ENCODE measurements around the gene CDC42BPG. TPM values are rescaled to one million over a fixed set of nuclear protein-coding genes. Genes with fewer than 3 reads are reported as not detected.

Gene CDC42BPG
- total RNA-seq, 1 experiment from 2014 or later = 0.03 TPM

DNA sequence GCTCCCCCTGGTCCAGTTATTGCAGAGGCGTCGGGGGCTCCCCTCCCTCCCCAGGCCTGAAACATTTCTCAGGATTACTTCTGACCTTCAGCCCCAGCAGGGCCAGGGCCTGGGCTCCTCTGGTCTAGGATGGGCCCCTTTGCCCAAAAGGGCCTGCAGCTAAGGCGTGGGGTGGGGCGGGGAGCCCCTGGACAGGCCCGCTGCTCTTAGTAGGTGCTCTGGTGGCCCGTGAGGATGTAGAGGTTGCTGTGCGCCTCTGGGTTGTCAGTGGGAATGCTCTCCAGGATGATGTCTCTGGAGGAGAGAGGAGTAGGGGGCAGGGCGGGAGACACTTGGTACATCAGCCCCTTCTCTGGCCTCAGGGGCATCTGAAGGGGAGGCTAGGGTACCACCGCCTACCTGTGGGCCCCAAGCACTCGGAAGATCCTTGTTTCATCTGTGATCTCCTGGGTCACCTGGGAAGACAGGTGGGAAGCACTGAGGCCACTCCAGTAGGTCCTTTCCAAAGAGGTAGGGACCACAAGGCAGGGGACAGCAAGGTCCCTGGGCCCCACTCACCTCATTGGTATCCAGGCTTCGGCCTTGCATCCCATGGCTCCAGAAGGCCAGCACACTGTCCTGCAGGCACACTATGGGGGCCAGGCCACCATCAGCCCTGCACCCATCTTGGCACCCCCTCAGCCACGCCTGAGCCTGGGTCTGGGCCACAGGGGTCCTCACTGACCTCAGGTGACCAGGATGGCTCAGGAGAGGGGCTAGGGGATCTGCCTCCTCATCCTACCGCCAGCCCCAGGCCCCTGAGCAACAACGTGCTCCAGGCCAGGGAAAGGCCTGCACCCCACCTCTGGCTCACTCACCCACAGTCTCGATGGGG is 54.9 kb downstream of the CDC42BPG start:
- peaks cover 26% of the 10 kb centered on the region for H3K36me3 ChIP-seq
- H3K4me3 ChIP-seq = no peak overlapping the region
- no peak for DNase-seq (ENCODE audit: low read depth in 1 of 2, low spot score in 2 of 2)
- H3K4me1 ChIP-seq (replicated peaks) = no peaks in the 10 kb centered on the region
- no peaks in the 10 kb centered on the region; the same call in 1 of the 2 replicates for H3K27me3 ChIP-seq (replicated peaks)
- H3K9me3 ChIP-seq (replicated peaks) = no peaks in the 10 kb centered on the region
- no peak overlapping the region for H3K27ac ChIP-seq

DNA sequence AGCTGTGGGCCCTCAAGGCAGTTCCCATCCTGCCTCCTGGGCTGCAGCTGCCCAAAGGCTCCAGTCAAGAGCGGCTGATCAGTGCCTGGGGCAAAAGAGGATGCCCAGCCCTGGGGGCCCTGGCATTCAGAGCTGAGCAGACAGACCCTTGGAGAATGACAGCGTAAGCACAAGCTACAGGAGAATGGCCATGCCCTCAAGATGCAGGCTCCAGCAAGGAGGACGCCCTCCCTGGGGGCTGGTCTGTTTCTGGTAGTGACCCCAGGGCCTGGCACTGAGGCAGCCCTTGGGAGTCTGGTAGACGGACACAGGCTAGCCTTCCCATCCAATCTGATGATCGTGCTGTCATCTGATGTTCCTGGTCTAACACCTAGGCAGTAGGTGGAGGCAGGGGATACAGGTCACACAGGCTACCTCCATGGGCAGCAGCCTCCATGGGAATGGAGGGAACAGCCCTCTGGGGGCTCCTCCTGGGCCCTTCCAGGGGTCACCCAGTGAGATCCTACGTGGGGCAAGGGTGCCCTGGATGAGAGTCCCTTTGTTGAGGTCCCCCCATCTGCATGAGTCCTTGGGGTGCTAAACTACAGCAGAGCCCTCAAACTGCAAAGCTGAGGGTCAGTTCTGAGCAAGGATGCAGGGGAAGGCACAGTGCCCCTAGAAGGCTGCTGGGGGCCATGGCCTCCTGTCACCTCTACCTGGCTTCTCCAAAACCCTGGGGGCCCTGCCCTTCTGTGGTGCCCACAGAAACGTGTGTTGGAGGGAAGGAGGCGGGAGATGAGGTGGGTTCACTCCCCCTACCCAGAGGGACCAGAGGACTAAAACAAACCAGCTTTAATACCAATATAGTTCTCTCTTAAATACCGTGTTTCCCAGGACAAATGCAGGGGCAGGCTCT is 55.9 kb downstream of the CDC42BPG start:
- DNase-seq (ENCODE audit: low read depth in 1 of 2, low spot score in 2 of 2) = no peak
- H3K27me3 ChIP-seq (replicated peaks) = no peaks in the 10 kb centered on the region; the same call in 1 of the 2 replicates
- H3K4me1 ChIP-seq (replicated peaks) = no peaks in the 10 kb centered on the region
- H3K4me3 ChIP-seq = no peak overlapping the region
- no peaks in the 10 kb centered on the region for H3K9me3 ChIP-seq (replicated peaks)
- H3K27ac ChIP-seq = no peak overlapping the region
- H3K36me3 ChIP-seq = peaks cover 26% of the 10 kb centered on the region

DNA sequence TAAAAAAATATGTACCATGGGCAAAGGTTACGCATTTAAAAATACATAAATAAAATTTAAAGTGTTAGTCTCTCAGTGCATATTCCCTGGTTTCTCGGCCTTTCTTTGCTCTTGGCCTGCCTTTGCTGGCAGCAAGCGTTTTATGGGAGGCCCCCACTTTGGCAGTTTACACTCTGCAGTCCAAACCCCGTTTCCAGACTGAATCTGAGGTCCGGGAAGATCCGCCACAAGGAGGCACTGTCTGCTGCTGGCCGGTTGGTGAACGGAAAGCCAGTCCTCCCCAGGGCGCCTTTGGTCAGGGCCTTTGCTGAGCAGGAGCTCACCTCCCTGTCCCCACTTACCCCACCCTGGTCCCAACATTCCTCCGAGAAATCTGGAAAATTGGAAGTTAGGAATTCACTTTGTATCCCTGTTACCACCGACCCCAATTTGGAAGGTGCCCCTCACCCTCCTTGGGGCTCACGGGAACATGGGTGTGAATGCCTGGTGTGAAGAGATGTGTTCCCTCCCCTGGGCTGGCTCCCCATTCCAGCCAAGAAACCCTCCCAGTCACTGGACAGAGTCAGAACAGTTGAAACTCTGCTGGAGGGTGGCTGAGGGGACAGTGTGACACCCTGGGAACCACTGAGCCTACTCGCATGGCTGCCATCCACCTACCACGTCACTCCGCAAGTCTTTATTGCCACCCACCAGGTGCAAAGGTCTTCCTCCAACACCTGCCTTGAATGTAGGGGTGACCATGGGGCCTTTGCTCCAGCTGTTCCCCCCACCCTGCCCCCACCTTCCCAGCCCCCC is 56.7 kb downstream of the CDC42BPG start:
- no peak overlapping the region for H3K4me3 ChIP-seq
- peak; percentile 48 to 79 for DNase-seq (ENCODE audit: low read depth in 1 of 2, low spot score in 2 of 2)

DNA sequence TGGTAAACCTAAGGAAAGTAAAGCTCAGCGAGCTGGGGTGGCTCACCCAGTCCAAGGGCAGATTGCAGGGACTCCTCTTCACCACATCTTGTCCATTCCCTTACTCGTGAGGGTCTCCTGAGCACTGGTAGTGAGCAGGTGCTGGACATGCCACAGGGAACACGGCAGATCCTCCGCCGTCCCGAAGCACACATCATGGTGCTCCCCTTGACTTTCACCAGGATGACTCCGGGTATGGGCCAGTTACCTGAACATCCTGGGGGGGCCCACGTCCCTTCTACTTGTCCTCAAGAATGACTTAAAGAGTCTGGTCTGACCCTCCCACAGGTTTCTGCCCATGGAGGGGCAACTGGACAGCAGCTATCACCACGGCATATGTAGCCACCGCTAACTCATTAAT is 58.1 kb downstream of the CDC42BPG start:
- no peaks in the 10 kb centered on the region for H3K9me3 ChIP-seq (replicated peaks)
- H3K4me3 ChIP-seq = no peak overlapping the region
- H3K27me3 ChIP-seq (replicated peaks) = no peaks in the 10 kb centered on the region; the same call in 1 of the 2 replicates
- peak in 1 of 2 experiments; percentile 51 for DNase-seq (ENCODE audit: low read depth in 1 of 2, low spot score in 2 of 2)
- H3K27ac ChIP-seq = no peak overlapping the region
- no peaks in the 10 kb centered on the region for H3K4me1 ChIP-seq (replicated peaks)
- peaks cover 22% of the 10 kb centered on the region for H3K36me3 ChIP-seq

More for the DNA sequence above, 56.7 kb downstream of the CDC42BPG start:
- Histone ChIP-seq H3K36me3 (peaks cover 26% of the 10 kb centered on the region), H3K27me3 (replicated peaks) (no peaks in the 10 kb centered on the region; the same call in 1 of the 2 replicates), H3K9me3 (replicated peaks) (no peaks in the 10 kb centered on the region), H3K27ac (no peak overlapping the region), H3K4me1 (replicated peaks) (no peaks in the 10 kb centered on the region)

DNA sequence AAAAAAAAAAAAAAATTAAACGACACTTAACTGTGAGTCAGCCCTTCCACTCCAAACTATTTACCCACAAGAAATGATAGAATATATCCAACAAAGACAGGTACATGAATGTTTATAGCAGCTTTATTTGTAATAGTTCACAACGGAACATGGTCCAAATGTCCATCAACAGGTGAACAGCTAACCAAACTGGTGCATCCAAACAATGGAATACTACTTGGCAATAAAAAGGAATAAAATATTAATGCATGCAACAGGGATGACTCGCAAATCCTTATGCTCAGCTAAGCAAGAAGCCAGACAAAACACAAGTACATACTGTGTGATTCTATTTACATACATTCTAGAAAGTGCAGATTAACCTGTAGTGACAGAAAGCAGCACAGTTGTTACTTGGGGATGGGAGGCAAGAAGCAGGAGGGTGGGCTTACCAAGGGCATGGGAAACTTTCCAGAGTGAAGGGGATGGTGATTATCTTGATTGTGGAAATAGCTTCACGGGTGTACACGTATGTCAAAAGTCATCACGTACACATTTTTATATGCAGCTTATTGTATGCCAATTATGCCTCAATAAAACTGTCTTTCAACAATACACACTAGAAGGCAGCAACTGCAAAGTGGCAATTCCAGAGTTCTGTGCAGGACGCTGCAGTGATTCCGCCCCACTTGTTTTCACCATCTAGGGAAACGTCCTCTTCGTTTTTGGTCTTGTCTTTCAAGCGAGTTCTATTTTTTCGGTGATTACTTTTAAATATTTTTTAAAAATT is 59.5 kb downstream of the CDC42BPG start:
- no peaks in the 10 kb centered on the region; the same call in 1 of the 2 replicates for H3K27me3 ChIP-seq (replicated peaks)
- no peak overlapping the region for H3K27ac ChIP-seq
- H3K36me3 ChIP-seq = peaks cover 17% of the 10 kb centered on the region
- no peaks in the 10 kb centered on the region for H3K9me3 ChIP-seq (replicated peaks)
- H3K4me3 ChIP-seq = no peak overlapping the region
- no peaks in the 10 kb centered on the region for H3K4me1 ChIP-seq (replicated peaks)
- DNase-seq (ENCODE audit: low read depth in 1 of 2, low spot score in 2 of 2) = no peak

DNA sequence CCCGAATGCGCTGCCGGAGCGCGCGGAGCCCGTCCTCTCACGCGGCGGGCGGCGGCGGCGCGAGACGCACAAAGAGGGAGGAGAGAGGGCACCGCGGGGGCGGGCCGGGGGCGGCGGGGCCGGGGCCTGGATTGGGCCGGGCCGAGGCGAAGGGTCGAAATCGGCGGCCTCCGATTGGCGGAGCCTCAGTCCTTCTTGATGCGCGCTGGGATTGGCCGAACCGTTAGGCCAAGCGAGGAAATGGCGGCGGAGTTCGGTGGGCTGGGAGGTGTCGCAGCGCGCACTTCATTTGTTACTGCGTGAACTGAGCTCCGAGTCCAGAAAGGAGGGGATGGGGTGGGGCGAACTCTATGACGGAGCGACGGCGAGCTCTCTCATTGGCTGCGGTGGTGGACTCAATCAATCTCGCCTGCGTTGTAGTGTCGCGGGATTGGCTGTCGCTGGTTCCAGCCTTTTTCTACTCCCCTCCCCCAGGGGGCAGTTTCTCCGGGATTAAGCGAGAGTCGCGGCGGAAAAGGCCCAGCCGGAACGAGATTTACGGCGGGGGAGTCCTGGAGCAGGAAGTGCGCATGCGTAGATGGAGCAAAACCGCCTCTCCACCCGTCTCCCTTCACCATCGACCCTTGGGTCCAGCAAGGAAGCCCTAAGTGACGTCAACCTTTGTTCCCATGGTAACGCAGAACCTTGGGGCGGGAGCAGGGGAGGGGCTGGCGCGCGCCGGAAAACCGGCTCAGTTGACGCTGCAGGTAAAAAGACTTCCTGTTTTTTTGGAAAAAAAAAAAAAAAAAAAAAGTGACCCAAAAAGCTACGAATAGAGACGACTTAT is 65.8 kb downstream of the CDC42BPG start, which contains the start of gene SF1:
Gene SF1 (minus strand): TSS at position 70 of the 826 bp plus-strand sequence. CDS start 150 bp downstream, outside the sequence.
- Histone ChIP-seq H3K4me3 (peak within 1 kb of the TSS; percentile 98), H3K27me3 (replicated peaks) (no peaks in the 10 kb centered on the region), H3K4me1 (replicated peaks) (peaks cover 18% of the 10 kb centered on the region), H3K36me3 (peaks cover 42% of the 10 kb centered on the region), H3K9me3 (replicated peaks) (0 out of 2 replicates have a peak, but pooled peaks cover 2% of the 10 kb centered on the region), H3K27ac (peak within 1 kb of the TSS; percentile 85)
- peak; percentile 100 for DNase-seq (ENCODE audit: low read depth in 1 of 2, low spot score in 2 of 2)

DNA sequence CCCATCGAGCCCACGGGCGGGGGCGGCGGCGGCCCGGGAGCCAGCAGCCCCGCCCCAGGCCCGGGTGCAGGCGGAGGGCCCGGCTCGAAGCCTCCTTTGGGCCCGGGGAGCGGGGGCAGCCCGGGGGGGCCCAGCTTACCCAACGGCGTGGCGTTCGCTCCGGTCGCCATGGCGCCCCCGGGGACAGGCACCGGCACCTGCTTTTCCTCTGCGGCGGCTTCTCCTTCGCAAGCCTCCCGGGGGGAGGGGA is 66.3 kb downstream of the CDC42BPG start:
- DNase-seq (ENCODE audit: low read depth in 1 of 2, low spot score in 2 of 2) = no peak
- 0 out of 2 replicates have a peak, but pooled peaks cover 2% of the 10 kb centered on the region for H3K9me3 ChIP-seq (replicated peaks)
- H3K4me1 ChIP-seq (replicated peaks) = peaks cover 18% of the 10 kb centered on the region
- H3K27ac ChIP-seq = peak overlapping the region; percentile 85
- H3K4me3 ChIP-seq = peak overlapping the region; percentile 98
- no peaks in the 10 kb centered on the region for H3K27me3 ChIP-seq (replicated peaks)
- H3K36me3 ChIP-seq = peaks cover 48% of the 10 kb centered on the region

DNA sequence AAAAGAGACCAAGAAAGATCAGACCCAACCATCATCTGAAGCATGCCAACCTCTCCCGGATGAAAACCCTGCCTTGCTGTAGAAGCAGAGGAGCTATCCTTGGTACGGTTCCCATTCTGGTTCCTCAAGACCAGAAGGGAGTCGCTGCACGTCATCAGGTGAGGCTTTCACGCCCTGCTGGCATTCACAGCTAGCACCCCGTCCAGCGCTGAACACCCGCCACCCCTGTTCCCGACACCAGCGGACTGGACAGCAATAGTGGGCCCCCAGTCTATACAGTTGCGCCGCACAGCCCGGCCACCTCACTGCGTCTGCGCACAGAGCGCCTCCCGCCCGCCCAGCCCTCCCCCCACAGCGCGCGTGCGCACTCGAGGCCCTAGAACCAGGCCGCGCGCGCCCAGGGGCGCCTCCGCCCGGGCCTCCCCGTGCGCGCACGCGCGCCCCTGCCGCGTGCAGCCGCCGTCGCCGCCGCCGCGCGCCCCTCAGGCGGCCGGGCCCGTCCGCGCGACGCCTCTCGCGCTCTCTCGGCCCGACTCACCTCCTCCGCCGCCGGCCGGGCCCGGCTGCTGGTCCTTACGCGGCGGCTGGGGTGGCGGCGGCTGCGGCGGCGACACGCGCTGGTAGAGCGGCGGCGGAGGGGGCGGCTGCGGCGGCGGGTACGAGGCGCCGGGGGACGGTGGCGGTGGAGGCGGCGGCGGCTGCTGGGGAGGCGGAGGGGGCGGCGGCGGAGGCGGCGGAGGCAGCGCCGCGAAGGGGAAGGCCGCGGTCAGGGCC is 66.8 kb downstream of the CDC42BPG start:
- Histone ChIP-seq H3K4me3 (peak overlapping the region; percentile 98), H3K36me3 (peaks cover 53% of the 10 kb centered on the region), H3K4me1 (replicated peaks) (peaks cover 18% of the 10 kb centered on the region), H3K27ac (peak overlapping the region; percentile 85), H3K27me3 (replicated peaks) (no peaks in the 10 kb centered on the region), H3K9me3 (replicated peaks) (0 out of 2 replicates have a peak, but pooled peaks cover 2% of the 10 kb centered on the region)
- peak; percentile 91 to 92 for DNase-seq (ENCODE audit: low read depth in 1 of 2, low spot score in 2 of 2)

DNA sequence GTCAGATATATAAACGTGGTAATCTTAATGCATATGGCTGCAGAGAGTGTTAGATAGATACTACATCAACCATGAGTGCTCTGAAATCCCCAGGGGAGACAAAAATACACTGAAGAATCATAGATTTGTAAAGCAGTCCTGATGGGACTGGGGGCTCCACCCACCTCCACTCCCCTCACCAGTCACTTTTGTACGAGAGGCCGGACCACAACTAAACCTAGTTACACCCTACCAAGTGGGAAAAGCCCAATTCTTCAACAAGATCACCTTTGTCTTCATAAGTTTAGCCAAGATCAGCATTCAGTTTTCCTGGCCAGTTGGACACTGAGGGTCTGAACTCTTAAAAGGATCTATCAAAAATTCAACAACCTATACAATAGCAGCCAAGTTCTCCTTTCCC is 67.6 kb downstream of the CDC42BPG start:
- H3K4me3 ChIP-seq = peak overlapping the region; percentile 98
- H3K27me3 ChIP-seq (replicated peaks) = no peaks in the 10 kb centered on the region
- no peak overlapping the region for H3K27ac ChIP-seq
- H3K9me3 ChIP-seq (replicated peaks) = 0 out of 2 replicates have a peak, but pooled peaks cover 2% of the 10 kb centered on the region
- no peak for DNase-seq (ENCODE audit: low read depth in 1 of 2, low spot score in 2 of 2)
- H3K36me3 ChIP-seq = peaks cover 61% of the 10 kb centered on the region
- peaks cover 18% of the 10 kb centered on the region for H3K4me1 ChIP-seq (replicated peaks)

DNA sequence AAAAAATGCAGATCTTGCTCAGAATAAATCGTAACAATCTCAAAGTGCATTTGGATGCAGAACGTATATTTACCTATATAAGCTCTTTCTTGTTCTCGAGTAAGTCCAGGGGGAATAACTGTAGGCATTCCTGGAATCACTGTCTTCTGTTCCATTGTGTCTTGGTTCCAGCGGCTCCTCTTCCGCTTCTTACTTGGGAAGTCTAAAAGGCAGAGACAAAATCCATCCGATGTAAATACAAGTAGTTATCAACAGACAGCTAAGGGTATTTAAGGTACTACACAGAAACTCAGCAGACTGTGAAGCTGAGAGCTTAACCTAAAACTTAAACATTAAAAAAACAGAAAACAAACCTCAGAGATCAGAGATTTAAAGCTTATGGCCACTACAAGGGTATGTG is 68.0 kb downstream of the CDC42BPG start:
- Histone ChIP-seq H3K9me3 (replicated peaks) (0 out of 2 replicates have a peak, but pooled peaks cover 2% of the 10 kb centered on the region), H3K4me3 (peak overlapping the region; percentile 98; the same call in 1 of the 2 replicates), H3K27ac (no peak overlapping the region), H3K27me3 (replicated peaks) (no peaks in the 10 kb centered on the region), H3K4me1 (replicated peaks) (peaks cover 18% of the 10 kb centered on the region), H3K36me3 (peaks cover 65% of the 10 kb centered on the region)
- no peak for DNase-seq (ENCODE audit: low read depth in 1 of 2, low spot score in 2 of 2)

DNA sequence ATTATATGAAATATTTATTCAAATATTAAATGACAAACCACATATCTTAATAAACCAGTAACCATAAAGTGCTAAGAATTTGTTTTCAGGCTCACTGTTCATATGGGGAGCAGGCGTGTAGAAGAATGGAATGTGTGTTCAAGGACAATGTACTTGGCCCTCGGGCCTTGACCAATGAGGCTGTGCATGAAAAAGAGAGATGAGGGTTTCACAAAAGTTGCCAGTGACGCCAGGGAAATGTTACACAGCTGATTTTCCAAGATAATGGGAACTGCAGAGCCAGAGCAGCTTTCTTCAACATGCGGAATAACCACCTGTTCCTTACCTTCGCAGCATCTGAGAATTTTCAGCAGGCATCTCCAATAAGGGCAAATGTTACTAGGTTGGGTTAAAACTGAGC is 70.3 kb downstream of the CDC42BPG start:
- Histone ChIP-seq H3K4me1 (replicated peaks) (peaks cover 11% of the 10 kb centered on the region), H3K36me3 (peaks cover 88% of the 10 kb centered on the region), H3K9me3 (replicated peaks) (0 out of 2 replicates have a peak, but pooled peaks cover 2% of the 10 kb centered on the region), H3K4me3 (no peak overlapping the region), H3K27me3 (replicated peaks) (no peaks in the 10 kb centered on the region), H3K27ac (no peak overlapping the region)
- DNase-seq (ENCODE audit: low read depth in 1 of 2, low spot score in 2 of 2) = no peak
